G401 (cell line): ENCODE data around the gene TCAP. TPM values are rescaled to one million over a fixed set of nuclear protein-coding genes. Genes with fewer than 3 reads are reported as not detected.
A peak's percentile ranks its signal among the peaks of the same experiment; 100 is the strongest.

Source experiments
- DNase-seq: peaks from one replicate; pipeline ENCODE4 v3.0.0-alpha.2; 2015; ENCODE audit warnings: low spot score
- in situ Hi-C: cut with HindIII; loops from 2 replicates; pipeline ENCODE4 v1.10.0; 2016; ENCODE audit warnings: low sequenced_read_pairs, mixed read lengths
- total RNA-seq: library from RNA; depleted of rRNA; stranded (reverse); fragments of >200 nt; shearing (Covaris generic); gene quantifications from 2 replicates; pipeline ENCODE4 v1.2.3, GENCODE V29; 2014; rRNA removed

Gene TCAP, protein sequence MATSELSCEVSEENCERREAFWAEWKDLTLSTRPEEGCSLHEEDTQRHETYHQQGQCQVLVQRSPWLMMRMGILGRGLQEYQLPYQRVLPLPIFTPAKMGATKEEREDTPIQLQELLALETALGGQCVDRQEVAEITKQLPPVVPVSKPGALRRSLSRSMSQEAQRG
- 0.43 and 0.44 TPM in 2 replicates for total RNA-seq

GRCh38 chr17:39664581-39665561 lies at the start of gene TCAP:
TCAP (plus strand) TSS chr17:39665349; CDS start chr17:39665360, 11 bp downstream.
- in situ Hi-C loops, result no loop called here

GRCh38 chr17:39615434-39615833 lies 49.7 kb upstream of the TCAP start:
- in situ Hi-C loops, result no loop called here
- DNase-seq, result no peak

More at GRCh38 chr17:39664581-39665561, at the start of gene TCAP:
- DNase-seq, result no peak

GRCh38 chr17:39617100-39617445 lies 48.1 kb upstream of the TCAP start:
- DNase-seq, result peak; percentile 32
- in situ Hi-C loops, result no loop called here

GRCh38 chr17:39617446-39618245 lies 47.5 kb upstream of the TCAP start:
- in situ Hi-C loops, result no loop called here
- peak; percentile 83 for DNase-seq

- in situ Hi-C loops, result no loop called here
- peak; percentile 54 for DNase-seq
Observed at GRCh38 chr17:39618246-39618913, 46.8 kb upstream of the TCAP start.

DNA sequence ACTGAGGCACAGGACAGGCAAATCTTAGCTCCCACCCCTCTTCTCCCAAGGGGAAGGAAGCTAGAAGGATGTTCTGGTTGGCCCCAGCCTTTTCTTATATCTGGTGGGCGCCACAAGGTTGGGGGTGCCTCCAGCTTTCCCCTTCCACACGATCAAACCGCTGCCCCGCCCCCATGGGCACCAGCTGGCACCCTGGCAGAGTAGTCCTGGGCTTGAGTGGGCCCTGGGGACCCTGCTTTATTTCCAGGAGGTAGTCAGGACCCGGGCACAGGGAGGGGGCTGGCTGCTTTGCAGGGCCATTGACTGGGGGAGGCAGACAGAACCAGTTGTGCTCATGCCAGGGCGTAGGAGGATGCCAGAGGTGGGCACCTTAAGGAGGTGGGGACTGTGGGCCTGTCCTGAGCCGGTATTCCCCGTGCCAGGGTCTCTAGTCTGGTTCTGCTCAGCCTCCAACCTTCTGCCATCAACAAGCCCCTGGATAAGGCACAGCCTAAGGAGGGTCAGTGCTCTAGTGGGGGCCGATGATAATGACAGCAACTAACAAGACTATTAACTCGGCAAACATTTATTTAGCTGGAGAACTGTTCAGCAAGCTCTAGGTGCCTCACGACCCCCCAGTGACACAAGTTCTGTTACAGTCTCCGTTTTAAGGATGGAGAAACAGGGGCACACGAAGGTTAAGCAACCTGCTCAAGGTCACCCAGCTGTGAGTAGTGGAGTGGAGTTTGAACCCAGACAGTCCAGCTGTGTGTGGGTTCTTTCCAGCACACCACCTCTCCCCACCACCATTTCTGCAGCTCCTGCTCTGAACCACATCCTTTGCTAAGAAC lies 46.0 kb upstream of the TCAP start:
- peak; percentile 15 for DNase-seq
- in situ Hi-C loops, result no loop called here

DNA sequence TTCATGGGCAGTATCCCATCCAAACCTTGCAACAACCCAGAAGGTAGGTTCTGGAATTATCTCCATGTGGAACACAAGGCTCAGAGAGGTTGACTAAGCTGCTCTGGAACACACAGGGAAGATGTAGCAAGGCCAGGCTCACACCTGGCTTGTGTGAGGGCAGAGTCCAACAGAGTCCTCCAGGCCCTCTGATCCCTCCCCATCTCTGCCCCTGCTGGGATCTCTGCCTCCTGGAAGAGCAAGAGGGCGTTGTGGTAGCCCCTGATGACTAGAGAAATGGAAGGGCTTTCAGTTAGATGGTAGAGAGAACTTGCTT lies 45.4 kb upstream of the TCAP start:
- DNase-seq, result no peak
- in situ Hi-C loops, result no loop called here

DNA sequence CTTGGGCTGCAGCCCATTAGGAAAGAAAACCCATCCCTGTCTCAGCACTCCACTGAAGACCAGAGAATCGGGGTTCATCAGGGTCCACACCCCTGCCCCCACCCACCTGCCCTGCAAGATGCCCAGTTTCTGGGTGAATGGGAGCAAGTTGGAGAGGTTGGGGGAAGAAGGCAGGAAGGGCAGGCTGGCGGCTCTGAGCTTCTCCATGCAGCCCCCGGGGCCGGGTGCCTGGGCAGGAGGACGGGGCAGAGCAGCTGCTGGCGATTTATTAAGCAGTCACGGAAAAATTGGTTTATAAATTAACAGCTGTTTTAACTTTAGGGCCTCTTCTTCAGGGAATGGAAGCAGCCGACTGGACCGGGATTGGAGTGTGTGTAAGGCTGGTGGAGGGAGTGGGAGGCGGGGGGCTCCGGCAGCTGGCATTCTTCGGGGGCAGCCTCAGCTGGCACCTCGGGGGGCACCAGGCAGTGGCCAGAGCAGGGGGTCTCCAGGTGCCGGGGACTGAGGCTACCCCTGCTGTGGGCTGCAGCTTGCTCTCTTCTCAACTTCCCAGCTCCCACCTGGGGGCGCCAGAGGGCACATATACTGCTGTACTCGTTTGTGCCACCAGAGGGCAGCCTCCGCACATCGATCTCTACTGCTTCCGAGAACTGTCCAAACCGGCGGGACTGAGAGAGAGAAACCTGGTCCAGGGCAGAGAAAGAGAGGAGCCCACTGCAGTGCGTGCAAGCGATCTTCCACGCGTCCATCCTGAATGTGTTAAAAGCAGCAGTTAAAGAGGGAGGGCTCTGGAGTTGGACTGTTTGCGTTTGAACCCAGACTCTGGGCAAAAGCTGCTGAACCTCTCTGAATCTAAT lies 43.4 kb upstream of the TCAP start:
- peak; percentile 91 for DNase-seq
- in situ Hi-C loops, result no loop called here

GRCh38 chr17:39622380-39623006 lies 42.7 kb upstream of the TCAP start:
- no peak for DNase-seq
- in situ Hi-C loops, result no loop called here

- in situ Hi-C loops, result no loop called here
- peak; percentile 86 for DNase-seq
Observed at GRCh38 chr17:39623356-39623950, 41.7 kb upstream of the TCAP start.

DNA sequence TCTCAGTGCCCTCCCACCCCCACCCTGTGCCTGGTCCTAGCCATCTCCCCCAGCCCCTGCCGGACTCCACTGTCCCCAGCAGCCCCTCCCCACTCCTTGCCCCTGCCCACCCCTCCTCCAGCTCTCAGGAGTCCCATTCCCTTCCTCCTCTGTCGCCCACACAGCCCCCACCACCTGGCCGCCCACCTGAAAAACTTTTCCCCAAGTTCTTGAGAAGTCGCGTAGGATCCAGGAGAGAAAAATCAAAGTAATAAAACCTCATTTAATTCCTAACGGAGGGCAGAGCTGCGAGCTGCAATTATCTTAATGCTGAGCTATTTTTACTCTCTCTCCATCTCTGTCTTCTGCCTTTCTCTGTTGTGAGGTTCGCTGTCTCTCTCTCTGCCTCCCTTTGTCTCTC lies 40.8 kb upstream of the TCAP start:
- DNase-seq, result no peak
- in situ Hi-C loops, result no loop called here

GRCh38 chr17:39625198-39625785 lies 39.9 kb upstream of the TCAP start:
- no peak for DNase-seq
- in situ Hi-C loops, result no loop called here

- in situ Hi-C loops, result no loop called here
- peak; percentile 20 for DNase-seq
Observed at GRCh38 chr17:39626171-39627046, 38.7 kb upstream of the TCAP start, which contains the start of gene PPP1R1B. PPP1R1B (plus strand) TSS chr17:39626952; CDS start chr17:39627393, 441 bp downstream.

DNA sequence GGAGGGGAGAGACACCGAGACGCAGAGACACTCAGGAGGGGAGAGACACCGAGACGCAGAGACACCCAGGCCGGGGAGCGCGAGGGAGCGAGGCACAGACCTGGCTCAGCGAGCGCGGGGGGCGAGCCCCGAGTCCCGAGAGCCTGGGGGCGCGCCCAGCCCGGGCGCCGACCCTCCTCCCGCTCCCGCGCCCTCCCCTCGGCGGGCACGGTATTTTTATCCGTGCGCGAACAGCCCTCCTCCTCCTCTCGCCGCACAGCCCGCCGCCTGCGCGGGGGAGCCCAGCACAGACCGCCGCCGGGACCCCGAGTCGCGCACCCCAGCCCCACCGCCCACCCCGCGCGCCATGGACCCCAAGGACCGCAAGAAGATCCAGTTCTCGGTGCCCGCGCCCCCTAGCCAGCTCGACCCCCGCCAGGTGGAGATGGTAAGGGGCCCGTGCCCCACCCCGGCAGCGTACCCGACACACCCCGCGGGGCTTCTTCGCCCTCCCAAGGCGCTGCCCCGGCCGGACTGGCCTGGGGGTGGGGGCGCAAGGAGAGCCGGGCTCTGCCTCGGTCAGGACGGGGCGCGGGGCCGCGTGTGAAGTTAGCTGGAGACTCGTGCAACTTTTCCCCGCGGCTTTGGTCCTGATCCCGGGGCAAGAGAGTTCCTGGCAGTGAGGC lies 38.0 kb upstream of the TCAP start:
- DNase-seq, result no peak
- in situ Hi-C loops, result no loop called here
